Fibroblast of skin of right biceps (primary cell): Measurements from ENCODE around the gene NAGLU.

Experiments
- DNase-seq: peaks from one replicate; pipeline ENCODE4 v3.0.0-alpha.2; 2013

NAGLU gene

GRCh38 chr17:42536048-42536371 is at the start of gene NAGLU:
Gene NAGLU, plus strand, starts transcription at chr17:42536241. Its CDS starts 32 bp downstream, at chr17:42536273.
- DNase-seq = peak; percentile 89

- DNase-seq = no peak
These were observed 48.0 kb upstream of the NAGLU start for GRCh38 chr17:42488032-42488431.

DNA sequence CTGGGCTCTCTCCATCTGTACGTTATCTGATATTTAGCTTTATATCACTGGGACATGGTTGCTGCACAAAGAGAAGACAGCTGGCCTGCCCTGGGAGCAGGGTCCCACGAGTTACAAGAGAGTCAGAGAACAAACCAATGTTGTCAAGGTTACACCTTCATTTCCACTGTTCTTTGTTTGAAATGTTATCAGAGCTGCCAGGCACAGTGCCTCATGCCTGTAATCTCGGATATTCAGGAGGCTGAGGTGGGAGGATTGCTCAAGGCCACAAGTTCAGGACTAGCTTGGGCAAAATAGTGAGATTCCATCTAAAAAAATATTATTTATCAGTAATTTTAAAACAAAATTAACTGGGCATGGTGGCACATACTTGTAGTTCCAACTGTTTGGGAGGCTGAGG is 42.7 kb upstream of the NAGLU start:
- no peak for DNase-seq

DNA sequence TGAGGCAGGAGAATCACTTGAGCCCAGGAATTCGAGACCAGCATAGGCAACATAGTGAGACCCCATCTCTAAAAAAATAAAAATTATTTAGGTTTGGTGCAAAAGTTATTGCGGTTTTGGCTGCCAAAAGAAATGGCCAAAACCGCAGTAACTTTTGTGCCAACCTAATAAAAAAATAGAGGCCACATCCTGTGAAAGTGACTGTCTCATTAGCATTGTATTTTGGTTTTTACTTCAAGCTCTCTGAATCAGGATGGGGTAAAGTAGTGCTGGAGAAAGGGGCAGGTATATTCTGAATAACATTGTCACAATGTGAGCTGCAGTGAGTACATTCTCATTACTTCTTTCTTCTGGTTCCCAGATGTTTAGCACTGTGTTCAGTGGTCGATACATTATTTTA is 41.4 kb upstream of the NAGLU start:
- DNase-seq = no peak

DNA sequence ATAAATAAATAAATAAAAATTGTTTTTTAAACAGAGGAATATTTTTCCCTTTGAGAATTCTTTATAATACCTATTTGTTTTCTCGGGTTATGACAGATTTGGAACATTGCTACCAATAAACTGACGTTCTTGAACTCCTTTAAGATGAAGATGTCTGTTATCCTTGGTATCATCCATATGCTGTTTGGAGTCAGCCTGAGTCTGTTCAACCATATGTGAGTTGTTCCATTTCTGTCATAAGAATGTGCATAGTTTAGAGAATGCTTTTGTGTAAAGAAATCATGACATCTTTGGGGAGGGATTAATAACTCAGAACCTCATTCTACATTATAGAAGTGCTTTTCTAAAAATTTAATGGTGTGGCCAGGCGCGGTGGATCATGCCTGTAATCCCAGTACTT is 37.2 kb upstream of the NAGLU start:
- no peak for DNase-seq

GRCh38 chr17:42502091-42502490 is 34.0 kb upstream of the NAGLU start:
- DNase-seq = no peak

GRCh38 chr17:42502926-42503325 is 33.1 kb upstream of the NAGLU start:
- no peak for DNase-seq

- no peak for DNase-seq
These were observed 28.4 kb upstream of the NAGLU start for GRCh38 chr17:42507671-42508070.

DNA sequence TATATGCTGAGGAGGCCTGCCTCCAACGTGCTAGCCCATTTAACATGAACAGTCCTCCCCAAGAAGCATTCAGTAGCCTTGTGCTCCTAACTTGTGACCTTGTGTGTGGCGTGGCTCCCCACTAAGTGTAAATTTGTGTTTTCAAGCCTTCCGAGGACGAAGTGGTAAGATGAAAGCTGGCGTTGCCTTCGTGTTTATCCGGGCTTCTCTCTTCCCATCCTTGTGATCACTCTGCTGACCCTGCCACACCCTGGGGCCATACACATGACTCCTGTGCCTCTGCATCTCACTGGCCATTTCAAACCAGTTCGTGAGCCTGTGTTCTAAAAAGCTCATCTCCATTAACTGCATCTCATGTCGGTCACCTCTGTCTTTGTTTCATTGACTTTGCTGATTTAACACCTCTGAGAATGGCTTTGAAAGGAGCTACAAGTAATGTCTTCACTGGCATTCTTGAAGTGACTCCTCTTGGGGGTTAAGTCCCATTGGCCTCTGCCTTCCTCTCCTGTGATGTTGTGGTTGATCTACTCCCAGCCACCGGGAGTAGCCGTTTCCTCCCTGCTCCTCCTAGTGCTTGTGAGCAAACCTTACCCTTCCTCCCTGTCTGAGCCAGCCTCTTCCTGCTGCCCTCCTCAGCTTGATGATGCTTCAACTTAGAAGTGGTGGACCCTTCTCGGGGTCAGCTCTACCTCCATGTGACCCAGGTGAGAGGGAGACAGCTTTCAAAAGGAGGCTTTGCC is 27.4 kb upstream of the NAGLU start:
- DNase-seq = no peak

- DNase-seq = no peak
These were observed 26.6 kb upstream of the NAGLU start for GRCh38 chr17:42509409-42509808.

GRCh38 chr17:42509841-42510240 is 26.2 kb upstream of the NAGLU start:
- no peak for DNase-seq

DNA sequence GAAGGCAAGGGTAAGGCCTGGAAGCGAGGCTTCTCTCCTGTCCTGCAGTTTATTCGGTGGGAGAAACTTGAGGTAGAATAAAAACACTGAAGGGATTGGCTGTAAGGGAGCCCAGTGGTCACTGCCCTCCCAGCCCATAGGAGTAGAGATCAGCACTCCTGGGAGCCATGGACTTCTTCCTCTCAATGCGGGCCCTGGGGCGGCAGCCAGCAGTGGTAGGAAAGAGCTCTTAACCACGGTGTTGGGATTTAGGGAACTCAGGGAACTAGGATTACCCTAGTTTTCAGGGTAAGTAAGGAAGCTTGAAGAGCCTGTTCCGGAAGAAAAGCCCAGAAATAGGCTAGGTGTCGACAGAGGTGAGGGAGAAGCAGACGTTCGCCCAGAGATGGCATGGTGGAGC is 23.8 kb upstream of the NAGLU start:
- no peak for DNase-seq

GRCh38 chr17:42512733-42513251 is 23.2 kb upstream of the NAGLU start:
- DNase-seq = no peak

DNA sequence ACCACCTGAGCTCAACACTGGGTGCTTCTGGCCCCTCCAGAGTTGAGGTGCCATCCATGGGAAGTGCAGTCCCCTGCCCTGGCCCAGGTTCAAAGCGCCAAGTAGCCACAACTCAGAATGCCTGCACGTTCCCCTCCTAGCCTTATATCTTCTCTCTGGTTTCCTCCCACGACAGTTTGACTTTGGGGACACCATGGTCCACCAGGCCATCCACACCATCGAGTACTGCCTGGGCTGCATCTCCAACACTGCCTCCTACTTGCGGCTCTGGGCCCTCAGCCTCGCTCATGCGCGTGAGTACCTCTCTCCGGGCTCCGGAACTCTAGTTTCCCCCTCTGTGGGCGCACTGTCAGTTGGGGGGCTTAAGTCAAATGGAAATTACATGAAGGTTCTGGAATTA is 22.4 kb upstream of the NAGLU start:
- no peak for DNase-seq

GRCh38 chr17:42514279-42514678 is 21.8 kb upstream of the NAGLU start:
- no peak for DNase-seq

- DNase-seq = no peak
These were observed 21.2 kb upstream of the NAGLU start for GRCh38 chr17:42514867-42515266.

- DNase-seq = peak; percentile 93
These were observed 18.5 kb upstream of the NAGLU start for GRCh38 chr17:42517516-42517915.

GRCh38 chr17:42518046-42518754 is 17.8 kb upstream of the NAGLU start:
- peak; percentile 99 for DNase-seq

DNA sequence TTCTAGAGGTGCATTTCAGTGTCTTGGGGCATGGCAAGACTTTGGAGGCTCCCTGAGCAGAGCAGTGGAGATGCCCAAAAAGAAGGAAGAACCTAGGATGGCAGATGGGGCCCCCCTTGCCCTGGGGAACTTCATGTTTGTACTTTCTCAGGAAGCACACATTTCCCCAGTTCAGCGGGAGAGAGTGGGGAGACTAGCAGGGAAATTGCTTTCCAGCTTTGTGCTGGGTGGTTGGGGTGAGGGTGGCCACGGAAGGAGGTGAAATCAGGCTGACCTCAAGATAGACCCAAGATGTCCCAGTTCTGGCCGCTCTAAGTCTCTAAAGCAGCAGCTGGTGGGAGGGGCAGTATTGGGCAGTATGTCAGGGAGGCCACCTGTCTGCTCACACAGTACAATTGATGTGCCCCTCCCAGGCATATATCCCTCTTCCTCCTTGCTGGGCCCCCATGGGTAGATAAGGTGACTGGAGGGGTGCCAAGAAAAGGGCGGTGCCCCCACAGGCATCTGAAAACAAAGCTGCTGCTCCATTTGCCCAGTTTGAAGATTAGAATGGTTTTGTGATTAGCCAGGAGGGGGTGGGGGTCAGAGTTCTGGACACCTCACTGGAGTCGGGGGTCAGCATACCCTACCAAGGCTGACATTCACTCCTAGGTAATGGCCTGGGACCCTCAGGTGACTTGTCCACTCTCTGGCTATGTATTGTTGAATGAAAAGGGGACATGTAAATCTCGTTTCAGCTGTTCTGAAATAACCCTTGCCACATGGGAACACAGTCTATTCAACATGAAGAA is 17.1 kb upstream of the NAGLU start:
- DNase-seq = peak; percentile 49

- peak; percentile 100 for DNase-seq
These were observed 16.2 kb upstream of the NAGLU start for GRCh38 chr17:42519546-42520491.

DNA sequence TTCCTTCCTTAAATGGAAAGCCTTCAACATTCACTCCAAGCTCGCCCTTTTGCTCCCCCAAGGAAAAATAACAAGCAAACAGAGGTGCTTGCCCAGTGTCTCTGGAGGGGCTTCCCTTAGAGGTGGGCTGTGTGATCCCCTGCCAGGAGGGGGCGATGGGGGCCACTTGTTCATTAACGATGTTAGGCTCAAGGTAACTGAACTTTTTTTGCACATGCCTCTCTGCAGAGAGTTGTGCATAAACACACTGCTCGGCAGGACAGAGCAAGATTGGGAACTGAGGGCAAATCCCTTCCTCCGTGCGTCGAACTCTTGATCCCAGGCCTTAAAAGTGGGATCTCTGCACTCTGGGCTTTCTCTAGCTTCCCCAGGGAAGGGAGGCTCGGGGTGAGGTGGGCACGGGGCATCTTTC is 15.5 kb upstream of the NAGLU start:
- DNase-seq = no peak

DNA sequence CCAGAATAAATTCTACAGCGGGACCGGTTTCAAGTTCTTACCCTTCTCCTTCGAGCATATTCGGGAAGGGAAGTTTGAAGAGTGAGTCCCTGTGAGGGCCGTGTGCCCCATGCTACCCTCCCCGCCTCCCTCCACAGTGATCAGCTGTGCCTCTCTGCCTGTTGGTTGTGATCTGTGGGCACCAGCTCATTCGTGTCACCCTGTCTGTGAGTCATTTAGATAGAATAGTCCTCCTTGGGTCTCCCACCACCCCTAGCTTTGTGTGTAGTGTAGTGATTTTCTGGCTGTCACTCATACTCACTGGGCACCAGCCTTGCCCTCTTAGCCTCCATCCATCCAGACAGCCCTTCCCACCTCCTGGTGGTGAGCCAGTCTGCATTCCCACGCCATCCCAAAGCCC is 15.0 kb upstream of the NAGLU start:
- peak; percentile 38 for DNase-seq
